ENCODE results near the gene USF2.

USF2 gene

GRCh38 chr19:35246466-35247092 is 22.2 kb upstream of the USF2 start:
- DNase-seq = no peak

GRCh38 chr19:35247526-35248309 is 21.0 kb upstream of the USF2 start:
- peak; percentile 85 for DNase-seq

GRCh38 chr19:35248310-35249145 is 20.2 kb upstream of the USF2 start, which contains the start of gene LSR:
Gene LSR, plus strand, starts transcription at chr19:35249002. Its CDS starts 21 bp downstream, at chr19:35249023.
- peak; percentile 91 for DNase-seq

- no peak for DNase-seq
Measured at GRCh38 chr19:35249146-35249847, 19.5 kb upstream of the USF2 start.

GRCh38 chr19:35249848-35250711 is 18.7 kb upstream of the USF2 start:
- DNase-seq = no peak

- no peak for DNase-seq
Measured at GRCh38 chr19:35251456-35251855, 17.3 kb upstream of the USF2 start.

- no peak for DNase-seq
Measured at GRCh38 chr19:35253316-35254286, 15.2 kb upstream of the USF2 start.

- no peak for DNase-seq
Measured at GRCh38 chr19:35254341-35255297, 14.1 kb upstream of the USF2 start.

GRCh38 chr19:35256566-35256965 is 12.2 kb upstream of the USF2 start:
- DNase-seq = no peak

GRCh38 chr19:35257113-35257461 is 11.7 kb upstream of the USF2 start:
- DNase-seq = no peak

- no peak for DNase-seq
Measured at GRCh38 chr19:35260694-35261304, 8.0 kb upstream of the USF2 start.

- DNase-seq = no peak
Measured at GRCh38 chr19:35261356-35262100, 7.2 kb upstream of the USF2 start.

- DNase-seq = no peak
Measured at GRCh38 chr19:35262101-35262761, 6.5 kb upstream of the USF2 start.

- DNase-seq = no peak
Measured at GRCh38 chr19:35264268-35265125, 4.3 kb upstream of the USF2 start.

- DNase-seq = no peak
Measured at GRCh38 chr19:35265126-35265899, 3.4 kb upstream of the USF2 start.
